NOMO-1 (cell line): Measurements from ENCODE around the gene DMD.
"Not testable (repeated sequence)": the region's sequence is repeated elsewhere in the genome, so short reads cannot be mapped to it uniquely, and the experiment has no call there.

ENCODE experiments used
- DNase-seq, 2 experiments: peaks; one replicate each; lab custom pipeline; 2025; ENCODE audit not compliant: unreplicated experiment in 2 of 2; lab: John Stamatoyannopoulos, UW

The DMD gene

GRCh38 chrX:32871636-32872035, 339.7 kb downstream of the DMD start:
- DNase-seq: no peak

- DNase-seq: no peak
Measured at GRCh38 chrX:32868524-32868895, 342.8 kb downstream of the DMD start.

GRCh38 chrX:32867781-32868523, 343.4 kb downstream of the DMD start:
- no peak for DNase-seq

- no peak for DNase-seq
Measured at GRCh38 chrX:32852203-32852602, 359.1 kb downstream of the DMD start.

GRCh38 chrX:32851556-32851955, 359.8 kb downstream of the DMD start:
- no peak for DNase-seq

GRCh38 chrX:32847921-32848320, 363.4 kb downstream of the DMD start:
- DNase-seq: no peak

- no peak for DNase-seq
Measured at GRCh38 chrX:32842053-32842452, 369.3 kb downstream of the DMD start.

- DNase-seq: no peak
Measured at GRCh38 chrX:32839781-32840180, 371.6 kb downstream of the DMD start.

- DNase-seq: no peak
Measured at GRCh38 chrX:32825009-32825408, 386.3 kb downstream of the DMD start.

- DNase-seq: no peak
Measured at GRCh38 chrX:32804034-32804433, 407.3 kb downstream of the DMD start.

GRCh38 chrX:32798990-32799389, 412.4 kb downstream of the DMD start:
- DNase-seq: no peak

GRCh38 chrX:32788936-32789335, 422.4 kb downstream of the DMD start:
- no peak for DNase-seq

- no peak for DNase-seq
Measured at GRCh38 chrX:32780109-32780508, 431.2 kb downstream of the DMD start.

GRCh38 chrX:32778965-32779364, 432.4 kb downstream of the DMD start:
- no peak for DNase-seq

GRCh38 chrX:32774966-32775365, 436.4 kb downstream of the DMD start:
- no peak for DNase-seq

GRCh38 chrX:32749070-32749469, 462.3 kb downstream of the DMD start:
- no peak for DNase-seq

- no peak for DNase-seq
Measured at GRCh38 chrX:32745323-32745722, 466.0 kb downstream of the DMD start.

GRCh38 chrX:32744921-32745320, 466.4 kb downstream of the DMD start:
- no peak for DNase-seq

GRCh38 chrX:32741910-32742309, 469.4 kb downstream of the DMD start:
- no peak for DNase-seq

- no peak for DNase-seq
Measured at GRCh38 chrX:32708542-32708941, 502.8 kb downstream of the DMD start.

- not testable (repeated sequence) for DNase-seq
Measured at GRCh38 chrX:32705385-32705784, 506.0 kb downstream of the DMD start.

GRCh38 chrX:32687379-32687778, 524.0 kb downstream of the DMD start:
- no peak for DNase-seq

GRCh38 chrX:32678487-32678886, 532.9 kb downstream of the DMD start:
- DNase-seq: no peak
